Measurements from ENCODE around the gene LCAT. TPM values are rescaled to one million over a fixed set of nuclear protein-coding genes. Genes with fewer than 3 reads are reported as not detected.
"Not testable (repeated sequence)": the region's sequence is repeated elsewhere in the genome, so short reads cannot be mapped to it uniquely, and the experiment has no call there.

LCAT gene
- total and polyA plus RNA-seq, 4 donors = 10.6 to 178 (median 45.9) TPM

- Histone ChIP-seq H3K36me3 (ENCODE audit: control insufficient read depth in 1 of 2, insufficient read depth in 2 of 2, low read length in 1 of 2) (peaks cover 4 to 32% of the 10 kb centered on the region in 2 donors), H3K27me3 (ENCODE audit: control insufficient read depth in 1 of 2, insufficient read depth in 2 of 2, low read length in 1 of 2) (no peaks in the 10 kb centered on the region), H3K4me3 (ENCODE audit: low read length in 2 of 2) (no peak overlapping the region), H3K9me3 (ENCODE audit: control insufficient read depth, low read length) (no peaks in the 10 kb centered on the region), H3K4me1 (ENCODE audit: control insufficient read depth in 1 of 2, insufficient read depth in 2 of 2, low read length in 2 of 2) (no peaks in the 10 kb centered on the region), H3K27ac (ENCODE audit: low read depth in 1 of 2, low read length in 2 of 2) (peak overlapping the region in 1 of 2 donors; percentile 30)
- DNase-seq = no peak
- 85 to 90% methylated on average over 24 of the region's 24 CpGs for WGBS, 2 donors
- intact Hi-C loops (cut with DNase I) = no loop called here
- peak; percentile 1 for ATAC-seq (ENCODE audit: low FRiP score)
Measured at GRCh38 chr16:67944690-67945391, 921 bp upstream of the LCAT start.

GRCh38 chr16:67943256-67943618, 683 bp downstream of the LCAT start:
- H3K4me3 ChIP-seq (ENCODE audit: low read length in 2 of 2) = no peak overlapping the region
- DNase-seq (no peak), ATAC-seq (ENCODE audit: low FRiP score) (no peak)
- peaks cover 2 to 28% of the 10 kb centered on the region in 2 donors for H3K36me3 ChIP-seq (ENCODE audit: control insufficient read depth in 1 of 2, insufficient read depth in 2 of 2, low read length in 1 of 2)
- H3K27me3 ChIP-seq (ENCODE audit: control insufficient read depth in 1 of 2, insufficient read depth in 2 of 2, low read length in 1 of 2) = no peaks in the 10 kb centered on the region
- WGBS, 2 donors = 78 to 80% methylated on average over 6 of the region's 6 CpGs
- H3K27ac ChIP-seq (ENCODE audit: low read depth in 1 of 2, low read length in 2 of 2) = peak overlapping the region in 1 of 2 donors; percentile 53
- no peaks in the 10 kb centered on the region for H3K4me1 ChIP-seq (ENCODE audit: control insufficient read depth in 1 of 2, insufficient read depth in 2 of 2, low read length in 2 of 2)
- H3K9me3 ChIP-seq (ENCODE audit: control insufficient read depth, low read length) = no peaks in the 10 kb centered on the region
- intact Hi-C loops (cut with DNase I) = no loop called here

- intact Hi-C loops (cut with DNase I) = no loop called here
- DNase-seq = peak in 1 of 2 donors; percentile 67
- no peak for ATAC-seq (ENCODE audit: low FRiP score)
- 67 to 76% methylated on average over 20 to 27 of the region's 27 CpGs for WGBS, 2 donors
- Histone ChIP-seq H3K9me3 (ENCODE audit: control insufficient read depth, low read length) (no peaks in the 10 kb centered on the region), H3K27me3 (ENCODE audit: control insufficient read depth in 1 of 2, insufficient read depth in 2 of 2, low read length in 1 of 2) (no peaks in the 10 kb centered on the region), H3K4me1 (ENCODE audit: control insufficient read depth in 1 of 2, insufficient read depth in 2 of 2, low read length in 2 of 2) (no peaks in the 10 kb centered on the region), H3K27ac (ENCODE audit: low read depth in 1 of 2, low read length in 2 of 2) (no peak overlapping the region), H3K36me3 (ENCODE audit: control insufficient read depth in 1 of 2, insufficient read depth in 2 of 2, low read length in 1 of 2) (peaks cover 0 to 23% of the 10 kb centered on the region in 2 donors), H3K4me3 (ENCODE audit: low read length in 2 of 2) (no peak overlapping the region)
Measured at GRCh38 chr16:67942510-67943255, 1.2 kb downstream of the LCAT start.

GRCh38 chr16:67942200-67942509, 1.8 kb downstream of the LCAT start:
- WGBS, 2 donors = 66 to 69% methylated on average over 6 of the region's 6 CpGs
- intact Hi-C loops (cut with DNase I) = no loop called here
- no peak overlapping the region for H3K27ac ChIP-seq (ENCODE audit: low read depth in 1 of 2, low read length in 2 of 2)
- ATAC-seq (ENCODE audit: low FRiP score) = no peak
- no peaks in the 10 kb centered on the region for H3K4me1 ChIP-seq (ENCODE audit: control insufficient read depth in 1 of 2, insufficient read depth in 2 of 2, low read length in 2 of 2)
- no peaks in the 10 kb centered on the region for H3K27me3 ChIP-seq (ENCODE audit: control insufficient read depth in 1 of 2, insufficient read depth in 2 of 2, low read length in 1 of 2)
- H3K9me3 ChIP-seq (ENCODE audit: control insufficient read depth, low read length) = no peaks in the 10 kb centered on the region
- peaks cover 0 to 21% of the 10 kb centered on the region in 2 donors for H3K36me3 ChIP-seq (ENCODE audit: control insufficient read depth in 1 of 2, insufficient read depth in 2 of 2, low read length in 1 of 2)
- peak in 1 of 2 donors; percentile 78 for DNase-seq
- no peak overlapping the region for H3K4me3 ChIP-seq (ENCODE audit: low read length in 2 of 2)

- Histone ChIP-seq H3K4me3 (ENCODE audit: low read length in 2 of 2) (no peak overlapping the region), H3K36me3 (ENCODE audit: control insufficient read depth in 1 of 2, insufficient read depth in 2 of 2, low read length in 1 of 2) (peaks cover 0 to 16% of the 10 kb centered on the region in 2 donors), H3K4me1 (ENCODE audit: control insufficient read depth in 1 of 2, insufficient read depth in 2 of 2, low read length in 2 of 2) (no peaks in the 10 kb centered on the region), H3K9me3 (ENCODE audit: control insufficient read depth, low read length) (no peaks in the 10 kb centered on the region), H3K27ac (ENCODE audit: low read depth in 1 of 2, low read length in 2 of 2) (no peak overlapping the region), H3K27me3 (ENCODE audit: control insufficient read depth in 1 of 2, insufficient read depth in 2 of 2, low read length in 1 of 2) (no peaks in the 10 kb centered on the region)
- ATAC-seq (ENCODE audit: low FRiP score) (no peak), DNase-seq (no peak)
- intact Hi-C loops (cut with DNase I) = no loop called here
- WGBS, 2 donors = 77 to 78% methylated on average over 9 of the region's 9 CpGs
Measured at GRCh38 chr16:67941469-67942199, 2.3 kb downstream of the LCAT start.

- Histone ChIP-seq H3K27me3 (ENCODE audit: control insufficient read depth in 1 of 2, insufficient read depth in 2 of 2, low read length in 1 of 2) (no peaks in the 10 kb centered on the region), H3K27ac (ENCODE audit: low read depth in 1 of 2, low read length in 2 of 2) (no peak overlapping the region), H3K36me3 (ENCODE audit: control insufficient read depth in 1 of 2, insufficient read depth in 2 of 2, low read length in 1 of 2) (peaks cover 0 to 6% of the 10 kb centered on the region in 2 donors), H3K4me3 (ENCODE audit: low read length in 2 of 2) (no peak overlapping the region), H3K9me3 (ENCODE audit: control insufficient read depth, low read length) (no peaks in the 10 kb centered on the region), H3K4me1 (ENCODE audit: control insufficient read depth in 1 of 2, insufficient read depth in 2 of 2, low read length in 2 of 2) (no peaks in the 10 kb centered on the region)
- ATAC-seq (ENCODE audit: low FRiP score) (no peak), DNase-seq (no peak)
- intact Hi-C loops (cut with DNase I) = no loop called here
- 89 to 91% methylated on average over 5 of the region's 5 CpGs for whole genome bisulfite sequencing, 2 donors
Measured at GRCh38 chr16:67940446-67941089, 3.4 kb downstream of the LCAT start.

GRCh38 chr16:67939507-67940445, 4.1 kb downstream of the LCAT start:
- H3K9me3 ChIP-seq (ENCODE audit: control insufficient read depth, low read length) = no peaks in the 10 kb centered on the region
- no peaks in the 10 kb centered on the region for H3K27me3 ChIP-seq (ENCODE audit: control insufficient read depth in 1 of 2, insufficient read depth in 2 of 2, low read length in 1 of 2)
- peaks cover 0 to 6% of the 10 kb centered on the region in 2 donors for H3K36me3 ChIP-seq (ENCODE audit: control insufficient read depth in 1 of 2, insufficient read depth in 2 of 2, low read length in 1 of 2)
- intact Hi-C loops (cut with DNase I) = no loop called here
- no peaks in the 10 kb centered on the region for H3K4me1 ChIP-seq (ENCODE audit: control insufficient read depth in 1 of 2, insufficient read depth in 2 of 2, low read length in 2 of 2)
- H3K4me3 ChIP-seq (ENCODE audit: low read length in 2 of 2) = no peak overlapping the region
- no peak overlapping the region for H3K27ac ChIP-seq (ENCODE audit: low read depth in 1 of 2, low read length in 2 of 2)
- ATAC-seq (ENCODE audit: low FRiP score) = no peak
- peak in 1 of 2 donors; percentile 71 for DNase-seq
- 74% methylated on average over 33 of the region's 33 CpGs for WGBS, 2 donors

GRCh38 chr16:67937713-67938112, 6.2 kb downstream of the LCAT start:
- H3K9me3 ChIP-seq (ENCODE audit: control insufficient read depth, low read length); H3K4me1 ChIP-seq (ENCODE audit: control insufficient read depth in 1 of 2, insufficient read depth in 2 of 2, low read length in 2 of 2); intact Hi-C loops (cut with DNase I); DNase-seq; H3K4me3 ChIP-seq (ENCODE audit: low read length in 2 of 2); H3K27ac ChIP-seq (ENCODE audit: low read depth in 1 of 2, low read length in 2 of 2); ATAC-seq (ENCODE audit: low FRiP score); H3K27me3 ChIP-seq (ENCODE audit: control insufficient read depth in 1 of 2, insufficient read depth in 2 of 2, low read length in 1 of 2); H3K36me3 ChIP-seq (ENCODE audit: control insufficient read depth in 1 of 2, insufficient read depth in 2 of 2, low read length in 1 of 2): not testable (repeated sequence)
- 73 to 86% methylated on average over 5 of the region's 5 CpGs for WGBS, 2 donors

Data from aorta (tissue), 5 donors.